HG03066 (cell line): ENCODE data around the gene CRMP1.

Source experiments
- ATAC-seq: cut with Tn5 transposase; IDR thresholded peaks from one replicate; pipeline ENCODE4 v1.9.1; 2021; ENCODE audit warnings: low read depth; ENCODE audit not compliant: unreplicated experiment

Gene CRMP1

GRCh38 chr4:5780831-5781480, 111.9 kb downstream of the CRMP1 start:
- no peak for ATAC-seq

GRCh38 chr4:5776510-5776909, 116.4 kb downstream of the CRMP1 start:
- no peak for ATAC-seq

GRCh38 chr4:5774416-5775036, 118.4 kb downstream of the CRMP1 start:
- ATAC-seq: no peak

- no peak for ATAC-seq
These were observed 119.7 kb downstream of the CRMP1 start for GRCh38 chr4:5773271-5773555.

- no peak for ATAC-seq
These were observed 120.2 kb downstream of the CRMP1 start for GRCh38 chr4:5772528-5773270.
